ENCODE results near the gene CTNS.

CTNS gene

GRCh38 chr17:3626831-3627768 lies 9.5 kb upstream of the CTNS start:
- DNase-seq = no peak

- no peak for DNase-seq
These were observed 8.8 kb upstream of the CTNS start for GRCh38 chr17:3627769-3628167.

- no peak for DNase-seq
These were observed 5.8 kb upstream of the CTNS start for GRCh38 chr17:3630781-3631180.

- no peak for DNase-seq
These were observed 4.3 kb upstream of the CTNS start for GRCh38 chr17:3632287-3632686.

GRCh38 chr17:3635474-3636153 lies 946 bp upstream of the CTNS start:
- no peak for DNase-seq

GRCh38 chr17:3636908-3637373 lies 381 bp downstream of the CTNS start:
- DNase-seq = no peak

- DNase-seq = no peak
These were observed 3.5 kb downstream of the CTNS start for GRCh38 chr17:3639981-3640596.

- DNase-seq = no peak
These were observed 4.5 kb downstream of the CTNS start for GRCh38 chr17:3641014-3641413.

- no peak for DNase-seq
These were observed 5.3 kb downstream of the CTNS start for GRCh38 chr17:3641717-3642486.

- no peak for DNase-seq
These were observed 7.4 kb downstream of the CTNS start for GRCh38 chr17:3643889-3644349.

GRCh38 chr17:3645310-3645709 lies 8.8 kb downstream of the CTNS start:
- no peak for DNase-seq

- DNase-seq = no peak
These were observed 10.7 kb downstream of the CTNS start for GRCh38 chr17:3647251-3647650.

- peak in 1 of 4 experiments; percentile 23 for DNase-seq
These were observed 11.4 kb downstream of the CTNS start for GRCh38 chr17:3647769-3648555.

- no peak for DNase-seq
These were observed 19.2 kb downstream of the CTNS start for GRCh38 chr17:3655766-3656165.

GRCh38 chr17:3656353-3656752 lies 19.8 kb downstream of the CTNS start:
- DNase-seq = no peak

GRCh38 chr17:3656755-3657587 lies 20.4 kb downstream of the CTNS start:
- no peak for DNase-seq

- DNase-seq = no peak
These were observed 21.0 kb downstream of the CTNS start for GRCh38 chr17:3657588-3657869.

- DNase-seq = no peak
These were observed 21.6 kb downstream of the CTNS start for GRCh38 chr17:3657874-3658783.

GRCh38 chr17:3658784-3659449 lies 22.4 kb downstream of the CTNS start:
- DNase-seq = no peak
